Ishikawa (cell line): Measurements from ENCODE around the gene METTL14.

ENCODE experiments used
- CEBPB ChIP-seq: IDR thresholded peaks from 2 replicates; pipeline ENCODE4 v1.6.1; 2012
- CREB1 ChIP-seq: IDR thresholded peaks from 2 replicates; pipeline ENCODE4 v1.6.1; 2012; ENCODE audit warnings: low read depth
- EGR1 ChIP-seq: IDR thresholded peaks from 2 replicates; pipeline ENCODE4 v1.6.1; 2012
- EP300 ChIP-seq: IDR thresholded peaks from 2 replicates; pipeline ENCODE4 v1.6.1; 2012; ENCODE audit warnings: borderline replicate concordance
- FOXM1 ChIP-seq: IDR thresholded peaks from 2 replicates; pipeline ENCODE4 v1.6.1; 2012; ENCODE audit warnings: low read depth, borderline replicate concordance
- MAX ChIP-seq: IDR thresholded peaks from 2 replicates; pipeline ENCODE4 v1.6.1; 2012
- NFIC ChIP-seq: IDR thresholded peaks from 2 replicates; pipeline ENCODE4 v1.6.1; 2012
- RAD21 ChIP-seq: IDR thresholded peaks from 2 replicates; pipeline ENCODE4 v1.6.1; 2012; ENCODE audit warnings: low read depth
- REST ChIP-seq: IDR thresholded peaks from 2 replicates; pipeline ENCODE4 v1.6.1; 2012; ENCODE audit warnings: low read depth, mild to moderate bottlenecking
- TAF1 ChIP-seq: IDR thresholded peaks from 2 replicates; pipeline ENCODE4 v1.6.1; 2012; ENCODE audit warnings: low read depth, mild to moderate bottlenecking
- TCF12 ChIP-seq: IDR thresholded peaks from 2 replicates; pipeline ENCODE4 v1.6.1; 2012; ENCODE audit warnings: low read depth
- TEAD4 ChIP-seq: IDR thresholded peaks from 2 replicates; pipeline ENCODE4 v1.6.1; 2012
- YY1 ChIP-seq: IDR thresholded peaks from 2 replicates; pipeline ENCODE4 v1.6.1; 2012; ENCODE audit warnings: low read depth
- ZBTB7A ChIP-seq: IDR thresholded peaks from 2 replicates; pipeline ENCODE4 v1.6.1; 2012; ENCODE audit warnings: low read depth
- TF ChIP-seq, protein P1 (sequence below): IDR thresholded peaks from 2 replicates; pipeline ENCODE4 v1.6.1; 2012

METTL14 gene

DNA sequence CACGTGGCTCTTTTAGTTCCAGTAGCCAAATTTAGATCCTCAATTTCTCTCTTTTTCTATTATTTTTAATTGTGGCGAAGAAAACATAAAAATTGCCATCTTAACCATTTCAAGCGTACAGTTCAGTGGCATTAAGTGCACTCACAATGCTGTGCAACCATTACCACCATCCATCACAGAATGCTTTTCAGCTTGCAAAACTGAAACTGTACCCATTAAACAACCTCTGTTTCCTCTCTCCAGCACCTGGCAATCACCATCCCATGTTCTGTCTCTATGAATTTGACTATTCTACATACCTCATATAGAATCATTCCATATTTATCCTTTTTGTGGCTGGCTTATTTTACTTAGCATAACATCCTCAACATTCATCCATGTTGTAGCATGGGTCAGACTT is 74.9 kb downstream of the METTL14 start:
- TF ChIP-seq EP300 (no peak), TEAD4 (no peak), NFIC (no peak), FOXM1 (no peak), TCF12 (no peak), REST (no peak), RAD21 (no peak), CREB1 (no peak), ZBTB7A (no peak), MAX (no peak), CEBPB (no peak), YY1 (no peak), TAF1 (no peak), EGR1 (no peak)
- TF ChIP-seq, protein P1, sequence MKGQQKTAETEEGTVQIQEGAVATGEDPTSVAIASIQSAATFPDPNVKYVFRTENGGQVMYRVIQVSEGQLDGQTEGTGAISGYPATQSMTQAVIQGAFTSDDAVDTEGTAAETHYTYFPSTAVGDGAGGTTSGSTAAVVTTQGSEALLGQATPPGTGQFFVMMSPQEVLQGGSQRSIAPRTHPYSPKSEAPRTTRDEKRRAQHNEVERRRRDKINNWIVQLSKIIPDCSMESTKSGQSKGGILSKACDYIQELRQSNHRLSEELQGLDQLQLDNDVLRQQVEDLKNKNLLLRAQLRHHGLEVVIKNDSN: no peak

- TF ChIP-seq EP300: no peak
- no peak for TF ChIP-seq YY1
Observed at GRCh38 chr4:118760493-118760892, 75.3 kb downstream of the METTL14 start.

DNA sequence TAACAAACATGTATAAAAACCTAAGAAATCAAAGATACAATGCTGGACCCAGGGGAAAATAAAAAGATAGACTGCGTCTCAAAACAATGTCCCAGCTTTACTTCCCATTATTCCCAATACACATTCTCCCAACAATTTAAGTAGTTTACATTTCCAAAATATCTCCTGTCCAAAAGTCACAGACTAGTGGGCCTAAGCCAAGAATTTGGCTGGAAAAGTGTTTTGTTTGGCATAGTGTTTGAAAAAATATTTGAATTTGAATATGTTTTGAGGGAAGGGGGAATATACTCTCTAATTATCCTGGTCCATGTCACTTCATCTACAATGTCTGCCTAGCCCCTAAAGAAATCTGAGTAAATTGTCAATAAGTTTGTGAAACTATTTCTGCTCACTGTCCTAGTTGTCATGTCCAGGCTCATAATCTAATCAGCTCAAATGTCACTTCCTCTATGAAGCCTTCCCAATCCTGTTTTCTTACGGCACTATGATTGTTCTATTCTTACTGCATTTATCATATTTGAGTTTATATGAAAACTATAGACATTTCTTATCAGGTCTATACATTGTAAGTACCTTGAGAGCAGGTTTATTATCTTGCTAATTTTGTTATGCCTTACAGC is 76.3 kb downstream of the METTL14 start:
- TF ChIP-seq REST (no peak), CEBPB (no peak), YY1 (no peak), EGR1 (no peak), MAX (no peak), TEAD4 (no peak), EP300 (no peak), NFIC (no peak)

DNA sequence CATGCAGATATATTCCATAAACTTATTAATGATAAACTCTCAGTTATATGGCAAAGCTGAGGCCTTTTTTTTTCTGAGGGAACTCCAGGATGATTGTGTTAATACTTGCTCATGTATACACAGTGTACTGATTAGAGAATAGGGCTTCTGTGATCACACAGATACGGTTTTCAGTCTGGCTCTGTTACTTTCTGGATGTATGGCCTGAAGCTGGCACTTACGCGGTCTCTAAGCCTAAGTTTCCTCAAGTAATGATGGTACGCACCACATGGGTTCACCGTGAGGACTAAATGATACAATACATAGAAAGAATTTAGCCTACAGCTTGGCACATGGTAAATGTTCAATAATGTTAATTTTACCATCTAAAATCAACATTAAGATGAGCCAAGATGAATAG is 77.0 kb downstream of the METTL14 start:
- TF ChIP-seq CEBPB (no peak), RAD21 (no peak), EP300 (no peak), CREB1 (no peak), TEAD4 (no peak), ZBTB7A (no peak), NFIC (no peak), TCF12 (no peak), EGR1 (no peak), TAF1 (no peak), MAX (no peak), FOXM1 (no peak), REST (no peak)
- TF ChIP-seq, protein P1: no peak
